Stimulated activated CD8-positive, alpha-beta memory T cell treated with anti-CD3 and anti-CD28 coated beads, Interleukin-7, amount 100 ng/mL, for 1 hour (primary cell): ENCODE data around the gene MS4A13.
"Not testable (repeated sequence)": the region's sequence is repeated elsewhere in the genome, so short reads cannot be mapped to it uniquely, and the experiment has no call there.

ENCODE experiments used
- DNase-seq, 2 donors: peaks; one replicate each; pipeline ENCODE4 v3.0.0-alpha.2; 2020; ENCODE audit warnings: low read depth in 2 of 2

Gene MS4A13, protein sequence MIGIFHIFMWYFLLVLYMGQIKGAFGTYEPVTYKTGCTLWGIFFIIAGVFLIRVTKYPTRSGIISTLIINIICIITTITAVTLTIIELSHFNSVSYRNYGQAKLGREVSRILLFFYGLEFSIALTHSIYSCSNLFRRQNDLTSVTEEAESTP

DNA sequence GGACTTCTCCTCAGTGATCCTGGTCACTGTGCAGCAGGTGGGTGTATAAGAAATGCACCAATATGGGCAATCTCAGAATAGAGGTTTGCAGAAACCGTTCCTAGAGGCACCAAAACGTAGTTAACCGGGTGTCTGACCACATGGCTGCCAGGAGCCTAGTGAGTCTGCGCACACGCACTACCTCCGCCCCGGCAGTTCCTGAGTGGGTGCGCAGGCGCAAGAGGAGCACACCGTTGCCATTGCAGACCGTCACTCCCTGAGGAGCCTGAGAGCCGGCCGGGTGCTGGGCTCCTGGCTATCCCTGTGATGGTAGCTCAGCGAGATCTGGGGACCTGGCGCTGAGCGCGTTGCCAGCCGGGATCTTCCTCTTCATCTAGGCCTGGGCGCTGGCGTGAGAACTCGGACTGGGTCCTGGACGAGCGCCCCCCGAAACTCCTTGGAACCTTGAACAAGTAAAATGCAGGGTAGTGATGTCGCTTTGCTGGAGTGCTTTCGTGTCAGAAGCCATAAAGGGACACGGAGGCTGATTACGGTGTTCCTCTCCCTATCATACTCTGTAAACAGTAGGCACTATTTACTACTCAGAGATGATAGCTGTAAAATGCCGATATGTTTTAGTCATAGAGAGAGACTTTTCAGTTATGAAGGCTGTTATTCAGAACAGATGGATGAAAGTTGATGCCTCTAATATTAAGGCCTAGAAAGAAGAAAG is at the start of gene MS4A13:
MS4A13 (plus strand) TSS at position 249 of the 712 bp plus-strand sequence. CDS start 2,692 bp downstream, outside the sequence.
- no peak for DNase-seq

DNA sequence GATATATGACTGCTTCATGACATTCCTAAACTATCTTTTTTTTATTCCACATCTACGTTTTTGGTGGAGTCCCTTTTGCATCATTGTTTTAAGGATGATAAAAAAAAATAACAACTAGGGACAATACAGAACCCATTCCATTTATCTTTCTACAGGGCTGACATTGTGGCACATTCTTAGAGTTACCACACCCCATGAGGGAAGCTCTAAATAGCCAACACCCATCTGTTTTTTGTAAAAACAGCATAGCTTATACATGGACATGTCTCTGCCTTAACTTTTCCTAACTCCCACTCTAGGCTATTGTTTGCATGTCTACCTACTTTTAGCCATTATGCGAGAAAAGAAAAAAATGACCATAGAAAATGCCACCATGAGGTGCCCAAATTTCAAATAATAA is 46.4 kb upstream of the MS4A13 start:
- DNase-seq: no peak

DNA sequence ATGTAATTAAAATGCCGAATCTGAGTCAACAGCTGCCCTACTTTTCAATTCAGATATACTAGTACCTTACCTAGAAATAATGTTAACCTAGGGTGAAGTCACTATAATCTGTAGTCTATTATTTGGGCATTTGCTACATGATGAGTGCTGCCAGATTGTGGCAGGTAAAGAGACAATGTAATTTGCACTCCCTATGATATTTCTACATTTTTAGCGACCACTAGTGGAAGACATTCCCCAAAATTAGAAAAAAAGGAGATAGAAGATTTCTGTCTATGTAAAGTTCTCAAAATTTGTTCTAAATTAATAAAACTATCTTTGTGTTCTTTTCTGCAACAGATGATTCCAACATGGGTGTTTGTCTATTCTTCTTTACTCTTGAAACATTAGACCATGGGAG is 45.5 kb upstream of the MS4A13 start:
- no peak for DNase-seq

DNA sequence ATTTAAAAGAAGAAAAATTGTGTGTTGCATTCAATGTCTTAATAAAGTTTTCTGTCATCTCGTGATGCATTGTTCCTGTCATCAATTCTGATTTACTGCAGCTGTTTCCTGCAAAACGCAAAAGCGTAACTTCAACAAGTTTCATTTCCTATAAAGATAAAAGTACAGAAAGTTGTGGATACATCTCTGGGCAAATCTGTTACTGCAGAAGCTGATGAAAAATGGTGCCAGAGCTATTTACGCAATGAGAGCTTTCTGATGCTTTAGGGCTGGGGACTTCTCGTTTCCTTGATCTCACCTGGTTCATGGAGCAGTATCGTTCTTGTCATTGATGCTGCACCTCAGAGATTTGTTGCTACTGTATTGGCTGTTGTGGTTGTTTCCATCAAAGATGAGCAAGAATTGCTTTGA is 38.2 kb upstream of the MS4A13 start:
- DNase-seq: no peak

DNA sequence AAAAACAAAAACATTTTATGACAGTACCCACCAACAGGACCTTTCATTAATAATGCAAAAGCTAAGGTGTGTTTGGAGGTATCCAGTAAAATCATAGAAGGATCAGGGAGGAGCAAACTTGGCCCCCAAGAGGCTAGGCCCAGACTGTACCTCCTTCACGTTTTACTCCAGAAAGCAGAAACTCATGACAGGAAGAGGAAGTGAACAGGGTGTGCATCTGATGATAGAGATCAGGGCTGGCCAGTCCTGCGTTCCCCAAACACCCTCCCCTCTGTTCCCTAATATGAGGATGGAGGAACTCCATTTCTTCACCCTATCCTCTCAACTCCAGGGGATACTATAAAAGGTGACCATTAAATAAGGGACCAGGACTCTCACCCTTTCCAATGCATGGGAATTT is 32.8 kb upstream of the MS4A13 start:
- no peak for DNase-seq

DNA sequence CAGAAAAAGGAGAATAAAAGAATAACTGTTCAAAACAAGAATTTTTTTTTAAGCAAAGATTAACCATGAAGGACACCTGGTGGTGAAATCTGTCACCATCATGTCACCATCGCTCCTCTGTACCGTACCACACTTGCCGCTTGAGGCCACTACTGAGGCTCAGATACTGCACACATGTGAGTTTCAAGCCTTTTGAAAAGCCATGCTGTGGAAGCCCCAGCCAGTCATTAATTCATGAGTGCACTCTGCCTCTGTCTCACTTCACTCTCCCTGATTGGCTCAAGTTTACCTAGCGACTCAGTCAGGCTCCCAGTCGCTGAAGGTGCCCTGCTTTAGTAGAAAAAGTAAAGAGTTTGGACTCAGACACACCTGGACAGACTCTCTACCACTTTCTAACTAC is 29.2 kb upstream of the MS4A13 start:
- DNase-seq: no peak

DNA sequence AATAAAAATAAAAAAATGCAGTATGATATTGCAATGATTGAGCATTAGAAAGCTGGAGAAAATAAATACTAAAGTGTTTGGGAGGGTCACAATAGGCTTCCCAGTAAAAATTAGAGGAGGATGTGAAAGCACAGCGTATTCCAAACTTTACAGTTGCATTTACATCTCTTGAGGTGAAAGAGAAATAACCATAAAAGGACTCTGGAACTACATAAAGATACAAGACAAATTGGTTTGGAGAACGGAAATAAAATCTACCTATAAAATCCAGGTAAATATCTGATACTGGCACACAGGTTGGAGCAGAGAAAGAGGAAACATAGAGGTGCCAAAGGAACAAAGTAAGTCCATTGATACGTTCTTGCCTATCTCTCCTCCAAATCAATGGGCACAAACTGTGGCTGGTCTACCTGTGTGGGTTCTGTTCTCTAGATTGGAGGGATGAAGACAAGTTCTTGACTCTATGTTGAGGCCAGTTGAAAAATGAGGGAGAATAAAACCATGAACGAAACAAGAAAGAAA is 22.6 kb upstream of the MS4A13 start, which contains the start of gene MS4A12:
MS4A12 (plus strand) TSS at position 291 of the 522 bp plus-strand sequence. CDS start 4,541 bp downstream, outside the sequence.
- DNase-seq: no peak

DNA sequence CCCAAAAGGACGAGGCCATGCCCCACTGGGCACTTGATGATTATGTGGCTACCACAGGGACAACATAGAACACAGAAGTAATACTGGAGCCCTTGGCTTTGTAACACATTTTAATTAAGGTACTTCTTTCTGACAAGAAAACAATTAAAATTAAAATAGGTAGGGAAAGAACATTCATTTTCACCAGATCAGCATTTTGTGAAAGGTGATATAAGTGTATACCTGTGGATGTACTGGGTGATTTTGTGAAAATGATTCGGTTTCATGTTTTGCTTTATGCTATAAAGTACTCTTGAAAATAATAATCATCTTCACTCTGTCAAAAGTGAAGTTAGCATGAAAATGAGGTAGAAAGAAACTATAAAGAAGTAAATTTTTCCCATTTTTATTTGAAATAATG is 21.7 kb upstream of the MS4A13 start:
- DNase-seq: no peak

DNA sequence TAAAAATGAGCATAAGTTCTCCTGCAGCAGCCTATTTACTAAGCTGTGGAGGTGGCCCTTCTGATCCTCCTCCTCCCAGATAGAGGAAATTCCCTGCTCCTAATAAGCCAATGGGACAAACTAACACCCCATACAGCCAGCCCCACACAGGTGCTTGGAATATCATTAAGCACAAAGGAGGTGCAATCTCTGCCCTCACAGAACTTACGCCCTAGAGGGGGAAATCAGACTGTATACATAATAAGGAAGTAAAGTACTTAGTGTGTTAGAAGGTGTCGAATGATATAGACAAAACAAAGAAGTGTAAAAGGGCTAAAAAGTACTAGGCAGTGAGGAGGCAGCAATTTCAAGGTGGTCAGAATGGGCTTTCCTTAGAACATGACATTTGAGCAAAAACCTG is 16.8 kb upstream of the MS4A13 start:
- DNase-seq: no peak

DNA sequence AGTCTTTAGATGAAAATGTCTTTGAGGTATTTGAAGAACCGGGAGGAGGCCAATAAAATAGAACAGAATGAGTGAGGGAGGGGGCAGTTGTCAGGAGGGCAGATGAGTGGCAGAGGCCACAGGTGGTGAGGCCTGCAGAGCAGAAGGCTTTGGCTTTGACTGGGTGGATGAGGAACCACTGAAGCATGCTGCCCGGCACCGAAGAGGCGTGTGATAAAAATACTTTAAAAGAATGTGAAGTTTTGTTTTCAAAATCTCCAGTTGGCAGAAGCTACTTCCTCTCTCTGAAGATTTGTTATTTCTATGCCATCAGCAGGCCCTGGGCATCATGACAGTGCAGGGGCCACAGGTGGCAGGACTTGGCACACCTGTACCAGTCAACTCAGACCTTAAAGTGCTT is 16.3 kb upstream of the MS4A13 start:
- DNase-seq: no peak

DNA sequence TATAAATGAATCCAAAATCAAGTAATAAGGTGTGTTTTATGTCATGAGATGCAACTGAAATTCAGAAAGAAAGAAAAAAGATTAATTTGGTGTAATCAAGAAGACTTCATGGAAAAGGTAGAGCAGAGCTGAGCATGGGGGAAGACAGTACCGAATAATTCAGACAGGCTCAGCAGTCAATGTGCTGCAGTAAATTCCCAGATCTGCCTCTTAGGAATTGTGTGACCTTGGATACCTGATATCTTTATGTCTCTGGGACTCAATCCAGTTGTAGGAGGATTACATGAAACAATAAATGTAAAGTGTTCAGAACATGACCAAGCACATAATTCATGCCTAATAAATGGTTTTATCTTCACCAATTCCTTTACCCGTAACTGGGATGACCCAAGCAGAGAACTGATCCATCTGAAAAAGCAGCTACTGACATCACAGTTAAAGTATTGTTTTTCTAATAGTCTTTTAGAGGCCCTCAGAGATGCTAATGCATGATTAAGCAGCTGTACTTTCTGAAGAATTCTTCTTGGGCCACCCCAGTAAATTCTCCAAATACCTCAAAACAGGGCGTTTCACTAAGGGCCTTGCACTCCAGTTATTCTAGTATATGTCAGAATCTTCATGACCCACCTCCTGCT is 14.8 kb upstream of the MS4A13 start:
- DNase-seq: no peak

DNA sequence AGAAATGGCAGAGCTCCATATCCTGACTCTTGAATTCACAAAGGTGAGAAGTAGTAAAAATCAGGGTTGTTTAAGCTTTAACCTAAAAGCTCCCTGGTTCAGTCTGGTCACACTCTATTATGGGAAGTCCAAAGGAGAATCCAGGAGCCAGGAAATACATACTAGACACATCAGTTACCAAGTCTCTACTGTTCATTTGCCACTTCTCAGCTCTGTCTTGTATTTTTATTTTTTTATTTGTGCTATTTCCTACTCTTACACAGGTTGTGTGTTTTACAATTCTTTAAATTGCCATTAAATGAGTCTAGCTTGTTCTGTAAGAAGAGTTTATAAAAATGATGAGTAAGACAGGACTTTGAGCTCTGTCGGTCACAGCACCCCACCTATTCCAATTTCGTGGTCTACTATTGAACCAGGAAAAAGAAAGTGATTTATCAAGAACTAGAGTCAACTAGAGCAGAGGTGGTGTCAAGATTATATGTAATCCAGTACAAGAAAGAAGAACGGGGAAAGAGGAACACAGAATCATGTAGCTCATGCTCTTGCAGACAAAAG is 12.9 kb upstream of the MS4A13 start:
- no peak for DNase-seq

DNA sequence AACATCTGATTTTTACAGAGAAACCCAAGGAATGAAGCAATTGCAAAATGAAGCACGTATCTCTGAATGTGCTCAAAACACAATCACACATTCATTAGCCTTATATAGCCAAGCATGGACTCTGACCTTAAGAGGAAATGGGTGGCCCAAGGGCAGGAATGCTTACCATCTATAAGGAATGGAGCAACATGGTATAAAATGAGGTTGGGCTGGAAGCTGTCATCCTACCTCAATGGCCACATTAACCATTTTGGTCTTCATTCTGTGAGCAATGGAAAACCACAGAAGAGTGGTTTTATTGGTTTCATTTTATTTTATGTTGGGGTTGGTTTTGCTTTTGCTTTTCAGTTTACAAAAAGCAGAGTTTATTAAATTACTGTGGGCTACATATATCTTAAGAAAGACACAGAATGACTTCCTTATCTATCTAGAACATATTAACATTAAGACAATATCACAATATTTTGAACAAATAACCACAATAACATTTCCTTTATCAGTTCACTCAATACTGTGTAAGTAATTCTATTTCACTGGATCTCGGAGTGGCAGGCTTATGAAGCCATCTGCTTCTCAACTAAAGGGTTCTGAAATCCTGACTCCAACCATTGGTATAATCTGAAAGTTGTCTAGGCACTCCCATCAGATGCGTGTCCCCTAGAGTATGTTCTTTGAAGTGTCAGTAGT is 10.8 kb upstream of the MS4A13 start:
- DNase-seq: no peak

DNA sequence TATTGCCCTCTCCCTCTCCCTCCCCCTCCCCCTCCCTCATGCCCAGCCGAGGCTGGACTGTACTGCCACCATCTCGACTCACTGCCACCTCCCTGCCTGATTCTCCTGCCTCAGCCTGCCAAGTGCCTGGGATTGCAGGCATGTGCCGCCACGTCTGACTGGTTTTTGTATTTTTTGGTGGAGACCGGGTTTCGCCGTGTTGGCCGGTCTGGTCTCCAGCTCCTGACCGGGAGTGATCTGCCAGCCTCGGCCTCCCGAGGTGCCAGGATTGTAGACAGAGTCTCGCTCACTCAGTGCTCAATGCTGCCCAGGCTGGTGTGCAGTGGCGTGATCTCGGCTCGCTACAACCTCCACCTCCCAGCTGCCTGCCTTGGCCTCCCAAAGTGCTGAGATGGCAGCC is 5.6 kb upstream of the MS4A13 start:
- not testable (repeated sequence) for DNase-seq

DNA sequence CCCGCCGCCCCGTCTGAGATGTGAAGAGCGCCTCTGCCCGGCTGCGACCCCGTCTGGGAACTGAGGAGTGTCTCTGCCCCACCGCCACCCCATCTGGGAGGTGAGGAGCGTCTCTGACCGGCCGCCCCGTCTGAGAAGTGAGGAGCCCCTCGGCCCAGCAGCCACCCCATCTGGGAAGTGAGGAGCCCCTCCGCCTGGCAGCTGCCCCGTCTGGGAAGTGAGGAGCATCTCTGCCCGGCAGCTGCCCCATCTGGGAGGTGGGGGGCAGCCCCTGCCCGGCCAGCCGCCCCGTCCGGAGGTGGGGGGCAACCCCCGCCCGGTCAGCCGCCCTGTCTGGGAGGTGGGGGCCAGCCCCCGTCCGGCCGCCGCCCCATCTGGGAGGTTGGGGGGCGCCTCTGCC is 5.0 kb upstream of the MS4A13 start:
- DNase-seq: not testable (repeated sequence)

DNA sequence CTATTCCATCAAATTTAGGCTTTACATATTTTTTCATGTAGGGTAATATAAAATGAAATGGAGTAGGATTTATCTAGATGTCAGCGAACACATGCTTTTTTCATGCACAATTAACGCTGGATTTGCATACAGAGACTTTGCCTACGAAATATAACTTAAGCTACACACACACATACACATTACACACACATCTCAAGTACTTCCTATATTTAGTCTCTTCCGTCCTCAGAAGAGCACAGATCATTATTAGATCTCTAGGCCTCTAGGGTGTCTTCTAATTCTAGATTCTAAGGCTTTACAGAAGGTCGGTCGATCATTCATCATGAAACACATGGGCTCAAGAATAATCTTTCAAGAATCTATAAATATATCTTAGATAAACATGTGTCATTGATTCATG is 3.8 kb upstream of the MS4A13 start:
- DNase-seq: no peak

DNA sequence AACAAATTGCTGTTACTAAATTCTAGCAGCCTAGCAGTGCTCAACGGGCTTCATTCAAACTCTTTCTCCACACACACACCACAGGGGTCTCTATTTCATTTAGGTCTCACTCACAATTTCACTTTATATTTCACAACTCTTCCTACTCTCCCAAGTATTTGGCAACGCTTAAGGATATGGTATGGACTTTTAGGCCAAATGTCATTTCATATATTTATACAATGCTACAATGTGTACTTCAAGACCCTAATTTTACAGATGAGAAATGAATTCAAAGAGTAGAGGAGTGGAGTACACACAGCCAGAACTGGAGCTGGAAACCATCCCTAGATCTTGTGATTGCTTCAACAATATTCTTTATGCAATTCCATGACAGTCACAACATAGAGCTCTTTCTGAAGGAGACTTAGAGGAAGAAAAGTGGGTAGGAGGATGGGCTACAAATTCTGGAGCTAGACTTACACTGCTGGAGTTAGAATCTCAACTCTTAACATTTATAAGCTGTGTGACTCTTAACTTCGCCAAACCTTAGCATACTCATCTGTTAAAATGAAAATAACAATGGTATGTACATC is 2.5 kb upstream of the MS4A13 start:
- no peak for DNase-seq

DNA sequence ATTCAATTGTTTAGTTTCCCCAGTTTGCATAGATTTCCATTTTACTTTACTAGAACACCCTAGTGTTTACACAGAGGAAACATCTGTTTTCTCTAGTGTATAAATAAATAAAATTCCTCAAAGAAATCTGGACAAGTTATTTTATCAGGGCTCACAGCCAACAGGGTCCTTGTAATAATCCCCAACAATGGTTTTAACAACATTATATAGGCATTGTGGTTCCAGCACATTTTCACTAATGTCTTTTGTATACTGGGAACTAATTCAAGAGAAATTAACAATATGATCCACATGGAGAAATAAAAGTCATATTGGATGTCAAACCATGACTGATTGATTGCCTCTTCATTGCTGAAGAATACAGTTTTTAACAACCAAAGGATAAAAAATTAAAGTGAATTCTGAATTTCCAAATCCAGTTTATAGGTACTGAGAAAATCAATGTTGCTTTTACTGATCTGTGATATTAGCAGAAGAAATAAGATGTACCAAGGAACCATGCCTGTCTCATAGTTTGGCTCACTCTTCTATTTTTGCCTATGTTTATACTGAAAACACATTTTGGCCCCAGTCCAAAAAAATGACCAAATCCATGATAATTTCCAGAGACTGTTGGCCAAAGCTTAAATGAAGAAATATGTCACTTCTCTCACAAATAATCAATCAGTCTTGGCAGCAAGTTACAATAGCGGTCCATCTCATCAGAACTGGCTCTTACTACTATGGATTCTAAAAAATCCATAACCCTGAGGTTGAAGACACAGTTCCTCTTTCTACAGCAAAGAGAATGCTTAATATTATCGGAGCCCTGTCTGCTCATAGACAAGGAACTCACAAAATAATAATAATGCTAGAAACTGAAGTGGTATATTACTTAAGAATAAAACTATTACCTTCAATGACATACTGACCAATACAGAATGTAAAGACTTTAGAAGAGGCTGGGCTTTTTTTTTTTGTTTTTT is 1.4 kb upstream of the MS4A13 start:
- DNase-seq: no peak

DNA sequence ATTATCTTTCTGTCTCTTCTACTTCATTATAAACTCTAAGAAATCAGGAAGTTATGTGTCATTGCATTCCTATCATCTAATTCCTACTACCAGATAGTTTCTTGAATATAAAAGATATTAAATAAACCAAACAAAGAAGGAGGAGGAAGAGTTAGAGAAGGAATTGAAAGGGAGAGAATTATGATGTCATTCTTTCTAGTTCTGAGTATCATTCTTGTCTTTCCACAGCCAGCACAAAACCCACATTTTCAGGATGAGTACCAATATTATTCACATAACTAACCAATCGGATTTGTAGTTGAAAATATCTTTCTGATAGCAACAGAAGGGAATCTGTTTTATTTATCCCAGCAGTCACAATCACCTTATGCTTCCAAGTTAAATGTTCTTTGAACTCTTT is 13.3 kb downstream of the MS4A13 start:
- no peak for DNase-seq

DNA sequence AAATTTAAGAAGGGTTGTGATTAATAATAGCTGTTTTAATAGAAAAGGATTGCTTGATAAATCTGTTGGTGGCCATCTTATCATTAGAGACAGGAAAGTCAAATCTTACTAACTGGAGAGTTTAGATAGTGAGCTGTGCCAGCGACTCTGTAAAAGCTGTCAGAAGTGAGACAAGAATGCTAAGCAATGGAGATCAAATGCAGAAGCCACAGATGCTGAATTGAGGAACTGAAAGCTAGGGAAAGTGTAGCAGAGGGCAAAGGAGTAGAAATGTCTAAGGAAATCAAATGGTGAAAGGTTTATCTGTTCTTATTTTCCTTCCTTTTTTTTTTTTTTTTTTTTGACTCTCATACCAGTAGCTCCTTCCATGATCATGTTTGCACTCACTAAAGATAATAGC is 13.7 kb downstream of the MS4A13 start:
- DNase-seq: no peak
